Thyroid gland (tissue), 4 donors: ENCODE results near the gene WDFY1. TPM values are rescaled to one million over a fixed set of nuclear protein-coding genes. Genes with fewer than 3 reads are reported as not detected.

ENCODE experiments used
- DNase-seq, 2 donors: peaks; one replicate each; pipeline ENCODE4 v3.0.0-alpha.2; 2019
- H3K27ac ChIP-seq, 3 donors: fragments of 200-600 bp; sonication (generic); 1 replicate in 2 of 3; 2 replicates in 1 of 3; pipeline ENCODE4 v1.5.1; 2016 to 2019; ENCODE audit warnings: mild to moderate bottlenecking in 1 of 3, moderate library complexity in 1 of 3
- H3K27me3 ChIP-seq: fragments of 200-600 bp; sonication (generic); one replicate; pipeline ENCODE4 v1.5.1; 2019
- H3K36me3 ChIP-seq, 2 donors: fragments of 200-600 bp; sonication (generic); one replicate each; pipeline ENCODE4 v1.5.1; 2016 to 2019
- H3K4me1 ChIP-seq, 2 donors: fragments of 200-600 bp; sonication (generic); one replicate each; pipeline ENCODE4 v1.5.1; 2017 to 2019
- H3K4me3 ChIP-seq, 3 donors: fragments of 200-600 bp; sonication (generic); replicated peaks in 1 of 3; 1 replicate in 2 of 3; 2 replicates in 1 of 3; pipeline ENCODE4 v1.5.1; 2016; ENCODE audit warnings: mild to moderate bottlenecking in 1 of 3
- H3K9me3 ChIP-seq: fragments of 200-600 bp; sonication (generic); one replicate; pipeline ENCODE4 v1.5.1; 2017
- POLR2A ChIP-seq, 2 donors: fragments of 450-650 bp; IDR thresholded peaks; one replicate each; pipeline ENCODE4 v1.6.1; 2017; ENCODE audit warnings: antibody characterized with exemption in 2 of 2, mild to moderate bottlenecking in 2 of 2, moderate library complexity in 1 of 2
- WGBS, 2 donors: methylation state at CpG; one replicate each; pipeline ENCODE4 v1.1.5; 2017; 5-methylcytosine and 5-hydroxymethylcytosine counted together
- intact Hi-C: fragments of 100-400 bp; cut with DNase I; formaldehyde crosslinking; loops from one replicate; pipeline ENCODE4 v1.15.1; 2023
- total RNA-seq, 4 donors: library from RNA; depleted of rRNA; stranded (reverse); fragments of >200 nt; gene quantifications; one replicate each; pipeline ENCODE4 v1.2.3, GENCODE V29; 2016
- TF ChIP-seq, protein P1 (sequence below), 6 experiments: fragments of 200-600 bp in 3 of 6; fragments of 450-650 bp in 3 of 6; sonication (generic) in 3 of 6; IDR thresholded peaks; one replicate each; pipeline ENCODE4 v1.5.1; 2016 to 2019; ENCODE audit warnings: antibody characterized with exemption in 6 of 6, mild to moderate bottlenecking in 2 of 6, inconsistent platforms in 1 of 6, moderate library complexity in 1 of 6

WDFY1 gene
- total RNA-seq, 4 donors from 2014 or later = 49.4 to 87.7 (median 59.6) TPM

DNA sequence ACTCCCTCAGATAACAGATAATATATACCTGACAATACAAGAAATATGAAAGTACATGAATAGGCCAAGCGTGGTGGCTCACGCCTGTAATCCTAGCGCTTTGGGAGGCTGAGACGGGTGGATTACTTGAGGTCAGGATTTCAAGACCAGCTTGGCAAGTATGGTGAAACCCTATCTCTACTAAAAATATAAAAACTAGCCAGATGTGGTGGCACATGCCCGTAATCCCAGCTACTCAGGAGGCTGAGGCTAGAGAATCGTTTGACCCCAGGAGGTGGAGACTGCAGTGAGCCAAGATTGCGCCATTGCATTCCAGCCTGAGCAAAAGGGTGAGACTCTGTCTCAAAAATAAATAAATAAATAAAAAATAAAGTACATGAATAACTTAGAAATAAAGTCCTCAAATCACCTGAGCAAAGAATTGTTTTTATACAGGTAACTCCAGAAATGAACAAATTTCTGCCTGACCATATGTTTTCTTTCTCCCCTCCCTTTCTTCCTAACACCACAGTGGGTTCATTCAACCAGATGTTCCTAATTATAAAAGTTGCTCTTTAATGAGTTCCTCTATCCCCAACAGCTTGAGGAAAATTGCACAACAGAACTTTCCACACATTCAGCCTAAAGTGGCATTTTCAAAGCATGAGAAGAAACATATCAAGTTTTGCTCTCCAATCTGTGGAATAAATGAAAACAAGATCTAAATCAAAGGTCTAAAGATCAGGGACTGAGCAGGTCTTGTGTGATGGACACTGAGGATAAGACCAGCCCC, 74.1 kb downstream of the WDFY1 start:
- Histone ChIP-seq H3K4me1 (no peaks in the 10 kb centered on the region), H3K4me3 (no peak overlapping the region), H3K27ac (no peak overlapping the region), H3K9me3 (no peaks in the 10 kb centered on the region), H3K36me3 (peaks cover 0 to 2% of the 10 kb centered on the region in 2 donors), H3K27me3 (no peaks in the 10 kb centered on the region)
- TF ChIP-seq, protein P1, sequence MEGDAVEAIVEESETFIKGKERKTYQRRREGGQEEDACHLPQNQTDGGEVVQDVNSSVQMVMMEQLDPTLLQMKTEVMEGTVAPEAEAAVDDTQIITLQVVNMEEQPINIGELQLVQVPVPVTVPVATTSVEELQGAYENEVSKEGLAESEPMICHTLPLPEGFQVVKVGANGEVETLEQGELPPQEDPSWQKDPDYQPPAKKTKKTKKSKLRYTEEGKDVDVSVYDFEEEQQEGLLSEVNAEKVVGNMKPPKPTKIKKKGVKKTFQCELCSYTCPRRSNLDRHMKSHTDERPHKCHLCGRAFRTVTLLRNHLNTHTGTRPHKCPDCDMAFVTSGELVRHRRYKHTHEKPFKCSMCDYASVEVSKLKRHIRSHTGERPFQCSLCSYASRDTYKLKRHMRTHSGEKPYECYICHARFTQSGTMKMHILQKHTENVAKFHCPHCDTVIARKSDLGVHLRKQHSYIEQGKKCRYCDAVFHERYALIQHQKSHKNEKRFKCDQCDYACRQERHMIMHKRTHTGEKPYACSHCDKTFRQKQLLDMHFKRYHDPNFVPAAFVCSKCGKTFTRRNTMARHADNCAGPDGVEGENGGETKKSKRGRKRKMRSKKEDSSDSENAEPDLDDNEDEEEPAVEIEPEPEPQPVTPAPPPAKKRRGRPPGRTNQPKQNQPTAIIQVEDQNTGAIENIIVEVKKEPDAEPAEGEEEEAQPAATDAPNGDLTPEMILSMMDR (IDR thresholded peaks at IDR 0.05) = no peak
- TF ChIP-seq POLR2A (IDR thresholded peaks at IDR 0.05) = no peak
- 92 to 95% methylated on average over 7 of the region's 7 CpGs for WGBS, 2 donors
- intact Hi-C loops = no loop called here
- DNase-seq = no peak

DNA sequence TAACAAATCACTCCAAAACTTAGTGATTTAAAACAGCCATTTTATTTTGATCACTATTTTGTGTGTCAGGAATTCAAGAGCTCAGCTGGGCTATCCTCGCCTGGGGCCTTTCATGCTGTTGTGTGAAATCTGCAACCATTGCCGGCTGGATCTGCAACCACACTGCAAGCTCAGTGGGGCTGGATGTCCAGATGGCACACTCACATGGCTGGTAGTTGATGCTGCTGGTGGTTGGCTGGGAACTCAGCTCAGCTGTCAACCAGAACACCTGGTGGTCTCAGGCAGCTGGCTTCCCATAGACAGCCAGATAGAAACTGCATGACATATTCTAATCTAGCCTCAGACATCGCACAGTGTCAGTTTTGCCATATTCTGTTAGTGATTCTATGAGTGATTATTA, 77.1 kb downstream of the WDFY1 start:
- Histone ChIP-seq H3K9me3 (no peaks in the 10 kb centered on the region), H3K27me3 (no peaks in the 10 kb centered on the region), H3K36me3 (no peaks in the 10 kb centered on the region), H3K4me3 (no peak overlapping the region), H3K4me1 (no peaks in the 10 kb centered on the region), H3K27ac (no peak overlapping the region)
- TF ChIP-seq, protein P1 (IDR thresholded peaks at IDR 0.05) = no peak
- no peak for TF ChIP-seq POLR2A (IDR thresholded peaks at IDR 0.05)
- intact Hi-C loops = no loop called here
- DNase-seq = no peak
- 94% methylated on average over 2 to 3 of the region's 3 CpGs for WGBS, 2 donors

DNA sequence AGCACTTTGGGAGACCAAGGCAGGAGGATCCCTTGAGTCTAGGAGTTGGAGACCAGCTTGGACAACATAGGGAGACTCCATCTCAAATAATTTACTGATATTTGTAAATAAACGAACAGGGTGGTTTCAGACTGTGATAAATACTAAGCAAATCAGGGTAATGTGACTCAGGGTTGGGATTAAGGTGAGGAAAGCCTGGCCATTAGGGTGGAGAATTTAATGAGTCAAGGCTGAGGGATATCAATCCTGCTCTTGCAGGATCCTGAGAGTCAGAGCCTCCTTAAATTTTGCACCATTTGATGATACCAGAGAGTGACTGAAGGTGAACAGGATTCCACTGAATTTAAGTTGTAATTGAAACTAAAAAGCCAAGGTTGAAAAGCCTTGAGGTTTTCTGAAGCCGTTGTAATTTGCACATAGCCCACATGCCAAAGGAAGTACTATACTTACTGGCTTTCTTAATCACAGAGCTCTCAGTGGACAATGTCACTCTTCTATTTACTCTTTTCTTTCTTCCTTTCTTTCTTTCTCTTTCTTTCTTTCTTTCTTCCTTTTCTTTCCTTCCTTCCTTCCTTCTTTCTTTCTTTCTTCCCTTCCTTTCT, 79.1 kb downstream of the WDFY1 start:
- no peak for DNase-seq
- Histone ChIP-seq H3K27me3 (no peaks in the 10 kb centered on the region), H3K4me3 (no peak overlapping the region), H3K27ac (no peak overlapping the region), H3K9me3 (no peaks in the 10 kb centered on the region), H3K4me1 (no peaks in the 10 kb centered on the region), H3K36me3 (no peaks in the 10 kb centered on the region)
- no peak for TF ChIP-seq POLR2A (IDR thresholded peaks at IDR 0.05)
- TF ChIP-seq, protein P1 (IDR thresholded peaks at IDR 0.05) = no peak
- 64 to 76% methylated on average over 2 of the region's 2 CpGs for WGBS, 2 donors
- intact Hi-C loops = no loop called here

DNA sequence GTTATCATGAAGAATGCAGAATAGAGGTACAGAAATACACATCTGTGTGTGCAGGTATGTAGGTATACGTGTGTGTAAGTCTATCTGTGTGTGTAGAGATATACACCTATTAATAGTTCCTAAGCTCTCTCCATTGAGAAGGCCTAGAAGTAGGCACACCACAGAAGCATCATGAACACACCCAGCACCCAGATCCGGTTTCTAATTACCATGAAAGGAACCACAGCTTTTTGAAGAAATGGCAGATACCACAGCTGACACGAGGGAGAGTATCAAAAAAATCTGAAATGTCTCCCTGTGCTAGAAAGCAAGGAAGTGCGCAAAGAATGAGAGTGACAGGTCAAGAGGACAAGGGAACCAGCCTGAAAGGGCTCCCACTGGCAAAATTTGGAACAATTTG, 80.0 kb downstream of the WDFY1 start:
- Histone ChIP-seq H3K9me3 (no peaks in the 10 kb centered on the region), H3K4me3 (no peak overlapping the region), H3K4me1 (no peaks in the 10 kb centered on the region), H3K27me3 (no peaks in the 10 kb centered on the region), H3K36me3 (no peaks in the 10 kb centered on the region), H3K27ac (no peak overlapping the region)
- intact Hi-C loops = no loop called here
- WGBS, 2 donors = 87 to 90% methylated on average over 4 of the region's 4 CpGs
- no peak for DNase-seq
- no peak for TF ChIP-seq POLR2A (IDR thresholded peaks at IDR 0.05)
- TF ChIP-seq, protein P1 (IDR thresholded peaks at IDR 0.05) = no peak

DNA sequence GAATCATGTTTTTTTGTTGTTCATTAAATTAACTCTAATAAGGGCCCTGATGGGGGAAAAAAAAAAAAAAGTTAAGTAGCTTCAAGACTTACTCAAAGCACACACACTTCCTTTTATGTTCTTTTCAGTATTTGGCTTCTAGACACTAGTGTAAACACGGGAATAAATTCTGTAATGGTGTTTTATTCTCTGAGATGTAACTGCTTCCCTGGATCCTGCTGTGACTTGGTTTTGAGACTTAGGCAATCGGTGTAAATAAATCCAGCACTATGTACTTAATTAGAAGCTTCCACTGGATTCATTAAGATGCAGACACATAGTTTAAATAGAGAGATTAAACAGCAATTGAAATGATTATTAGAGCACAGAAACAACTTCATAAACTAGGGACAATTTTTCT, 81.6 kb downstream of the WDFY1 start:
- Histone ChIP-seq H3K4me3 (no peak overlapping the region), H3K27ac (no peak overlapping the region), H3K36me3 (no peaks in the 10 kb centered on the region), H3K4me1 (no peaks in the 10 kb centered on the region), H3K9me3 (no peaks in the 10 kb centered on the region), H3K27me3 (no peaks in the 10 kb centered on the region)
- intact Hi-C loops = no loop called here
- WGBS, 2 donors = 73 to 75% methylated on average over 2 of the region's 2 CpGs
- TF ChIP-seq POLR2A (IDR thresholded peaks at IDR 0.05) = no peak
- TF ChIP-seq, protein P1 (IDR thresholded peaks at IDR 0.05) = no peak
- no peak for DNase-seq
